ENCODE results near the gene MZT2A. TPM values are rescaled to one million over a fixed set of nuclear protein-coding genes. Genes with fewer than 3 reads are reported as not detected.
"Not testable (repeated sequence)": the region's sequence is repeated elsewhere in the genome, so short reads cannot be mapped to it uniquely, and the experiment has no call there.

Gene MZT2A
- polyA plus RNA-seq (ENCODE audit: insufficient read length in 10 of 10) = 10 to 100 TPM; 27.4 to 69.0 (median 40.7) TPM
- long read RNA-seq, donor 1, transcript MZT2A-201 (3 exons, 624 nt) = major isoform, 42 of 53 reads
- long read RNA-seq, donor 1, partial matches to known transcripts = 8 of 53 reads
- long read RNA-seq, donor 1, other reads (novel, unspliced or antisense) = 0 of 53 reads
- long read RNA-seq, donor 2, transcript MZT2A-201 (3 exons, 624 nt) = major isoform, 35 of 36 reads
- long read RNA-seq, donor 2, partial matches to known transcripts = 0 of 36 reads
- long read RNA-seq, donor 2, other reads (novel, unspliced or antisense) = 0 of 36 reads
- long read RNA-seq, donor 3 = 0 reads
- long read RNA-seq, donor 4, transcript MZT2A-201 (3 exons, 624 nt) = major isoform, 23 of 27 reads
- long read RNA-seq, donor 4, partial matches to known transcripts = 0 of 27 reads
- long read RNA-seq, donor 4, other reads (novel, unspliced or antisense) = 0 of 27 reads
- long read RNA-seq, donor 5, transcript MZT2A-201 (3 exons, 624 nt) = major isoform, 32 of 40 reads
- long read RNA-seq, donor 5, partial matches to known transcripts = 6 of 40 reads
- long read RNA-seq, donor 5, other reads (novel, unspliced or antisense) = 0 of 40 reads
- long read RNA-seq, donor 6, transcript MZT2A-201 (3 exons, 624 nt) = major isoform, 38 of 41 reads
- long read RNA-seq, donor 6, partial matches to known transcripts = 0 of 41 reads
- long read RNA-seq, donor 6, other reads (novel, unspliced or antisense) = 0 of 41 reads
- long read RNA-seq, donor 7, transcript MZT2A-201 (3 exons, 624 nt) = major isoform, 28 of 53 reads
- long read RNA-seq, donor 7, partial matches to known transcripts = 23 of 53 reads
- long read RNA-seq, donor 7, other reads (novel, unspliced or antisense) = 0 of 53 reads
- long read RNA-seq, donor 8, transcript MZT2A-204 (4 exons, 980 nt) = minor isoform, 8 of 43 reads
- long read RNA-seq, donor 8, transcript MZT2A-201 (3 exons, 624 nt) = major isoform, 23 of 43 reads
- long read RNA-seq, donor 8, partial matches to known transcripts = 10 of 43 reads
- long read RNA-seq, donor 8, other reads (novel, unspliced or antisense) = 0 of 43 reads
- long read RNA-seq, donor 9, partial matches to known transcripts = 0 of 5 reads
- long read RNA-seq, donor 9, other reads (novel, unspliced or antisense) = 0 of 5 reads

DNA sequence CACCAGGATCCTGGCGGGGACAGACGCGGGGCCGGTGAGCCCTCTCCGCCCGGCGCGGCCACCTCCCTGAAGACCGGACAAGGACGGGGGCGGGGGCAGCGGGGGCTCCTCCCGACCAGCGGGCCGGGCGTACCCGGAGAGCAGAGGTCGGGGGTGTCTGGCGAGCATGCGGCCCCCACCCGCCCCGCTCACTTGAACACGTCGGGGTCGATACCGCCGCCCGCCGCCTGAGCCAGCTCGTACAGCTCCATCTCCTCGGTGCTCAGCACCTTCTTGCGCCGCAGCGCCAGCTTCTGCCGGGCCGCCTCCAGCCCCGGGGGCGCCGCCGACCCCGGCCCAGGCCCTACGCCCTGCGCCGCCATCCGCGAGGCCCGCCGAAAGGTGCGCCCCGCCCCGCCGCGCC lies at the start of gene MZT2A:
Gene MZT2A (minus strand): TSS at position 383 of the 403 bp plus-strand sequence. CDS start 21 bp downstream, at position 362.
- DNase-seq = peak in 1 of 3 donors; percentile 22

DNA sequence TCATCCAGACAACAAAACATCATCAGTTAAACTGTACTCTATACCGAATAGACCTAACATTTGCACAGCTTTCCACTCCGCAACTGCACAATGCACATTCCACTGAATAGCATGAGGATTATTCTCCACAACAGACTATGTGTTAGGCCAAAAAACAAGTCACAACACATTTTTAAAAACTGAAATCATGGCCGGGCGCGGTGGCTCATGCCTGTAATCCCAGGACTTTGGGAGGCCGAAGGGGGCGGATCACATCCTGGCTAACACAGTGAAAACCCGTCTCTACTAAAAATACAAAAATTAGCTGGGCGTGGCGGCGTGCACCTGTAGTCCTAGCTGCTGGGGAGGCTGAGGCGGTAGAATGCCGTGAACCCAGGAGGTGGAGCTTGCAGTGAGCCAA lies 46.7 kb upstream of the MZT2A start:
- DNase-seq = not testable (repeated sequence)

DNA sequence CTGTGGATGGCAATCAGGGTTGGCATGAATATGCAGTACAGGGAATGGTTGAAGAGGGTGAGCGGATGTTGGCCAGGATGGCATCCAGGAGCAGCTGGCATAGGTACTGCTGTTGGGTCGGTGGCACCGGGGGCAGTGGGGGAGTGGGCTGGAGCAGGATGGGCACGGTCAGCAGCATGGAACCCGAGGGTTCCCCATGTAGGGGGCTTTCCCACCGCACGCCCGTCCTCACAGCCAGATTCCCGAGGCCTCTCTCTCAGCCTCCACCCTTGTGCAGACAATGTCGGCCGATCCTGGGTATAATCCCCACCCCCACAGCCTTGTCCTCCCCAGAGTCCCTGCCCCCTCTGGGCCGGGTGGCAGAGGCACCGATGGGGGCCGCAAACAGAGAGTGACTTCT lies 44.6 kb upstream of the MZT2A start:
- DNase-seq = not testable (repeated sequence)

DNA sequence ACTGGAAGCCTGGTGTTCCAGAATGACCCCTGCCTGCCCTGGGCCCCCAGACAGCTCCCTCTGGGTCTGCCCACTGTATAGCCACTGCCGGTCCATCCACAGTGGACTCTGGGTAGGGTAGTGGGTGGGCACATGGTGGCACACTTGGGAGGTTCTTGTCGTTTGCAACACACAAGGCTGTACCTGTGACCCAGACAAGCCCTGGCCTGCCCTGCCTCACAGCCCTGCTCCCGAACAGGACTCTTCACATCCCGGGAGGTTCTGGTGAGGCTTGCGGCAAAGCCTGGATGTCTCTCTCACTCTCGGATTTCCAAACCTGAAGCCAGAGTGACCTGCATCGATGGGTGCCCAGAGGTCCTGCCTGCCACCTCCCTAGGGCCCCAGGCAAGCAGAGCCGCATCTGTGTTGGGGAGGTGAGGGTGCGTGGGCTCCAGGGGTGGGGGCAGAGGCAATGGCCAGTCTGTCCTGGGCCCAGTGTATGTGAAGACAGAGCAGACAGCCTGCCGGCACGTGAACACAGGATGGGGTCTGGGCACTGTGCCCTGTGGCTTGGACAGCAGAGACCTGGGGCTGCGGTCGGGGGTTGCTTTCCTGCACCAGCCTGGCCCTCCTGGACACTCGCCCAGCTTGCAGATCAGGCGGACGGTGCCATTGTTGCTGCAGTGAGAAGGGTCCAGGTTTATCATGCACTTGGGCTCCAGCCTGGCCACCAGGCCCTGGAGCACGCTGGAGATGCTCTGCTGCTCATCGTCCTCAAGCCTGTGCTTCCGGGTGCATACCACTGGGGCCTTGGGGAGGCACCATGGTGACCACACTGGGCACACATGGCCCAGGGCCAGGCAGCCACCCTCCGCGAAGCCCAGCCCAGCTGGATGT lies 44.0 kb upstream of the MZT2A start:
- not testable (repeated sequence) for DNase-seq

DNA sequence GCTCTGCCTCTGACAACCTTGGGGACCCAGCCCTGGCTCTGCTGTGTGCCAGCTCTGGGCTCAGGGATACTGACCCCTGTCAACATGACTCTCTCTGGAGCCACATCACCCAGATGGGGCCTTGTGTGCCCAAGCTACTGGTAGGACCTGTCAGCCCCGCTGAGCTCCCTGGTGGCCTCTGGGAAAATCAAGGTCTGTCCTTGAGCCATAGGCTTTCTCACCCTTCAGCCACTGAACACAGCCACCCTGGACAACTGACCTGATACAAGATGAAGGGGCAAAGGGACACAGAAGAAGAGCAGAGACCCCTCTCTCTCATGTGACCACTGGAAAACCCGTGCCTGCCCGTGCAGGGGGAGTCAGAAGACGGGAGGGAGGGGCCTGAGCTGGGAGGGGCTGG lies 43.3 kb upstream of the MZT2A start:
- no peak for DNase-seq

GRCh38 chr2:131534965-131535364 lies 42.8 kb upstream of the MZT2A start:
- DNase-seq = not testable (repeated sequence)

GRCh38 chr2:131534317-131534672 lies 42.1 kb upstream of the MZT2A start:
- not testable (repeated sequence) for DNase-seq

- not testable (repeated sequence) for DNase-seq
These were observed 41.6 kb upstream of the MZT2A start for GRCh38 chr2:131533609-131534316.

DNA sequence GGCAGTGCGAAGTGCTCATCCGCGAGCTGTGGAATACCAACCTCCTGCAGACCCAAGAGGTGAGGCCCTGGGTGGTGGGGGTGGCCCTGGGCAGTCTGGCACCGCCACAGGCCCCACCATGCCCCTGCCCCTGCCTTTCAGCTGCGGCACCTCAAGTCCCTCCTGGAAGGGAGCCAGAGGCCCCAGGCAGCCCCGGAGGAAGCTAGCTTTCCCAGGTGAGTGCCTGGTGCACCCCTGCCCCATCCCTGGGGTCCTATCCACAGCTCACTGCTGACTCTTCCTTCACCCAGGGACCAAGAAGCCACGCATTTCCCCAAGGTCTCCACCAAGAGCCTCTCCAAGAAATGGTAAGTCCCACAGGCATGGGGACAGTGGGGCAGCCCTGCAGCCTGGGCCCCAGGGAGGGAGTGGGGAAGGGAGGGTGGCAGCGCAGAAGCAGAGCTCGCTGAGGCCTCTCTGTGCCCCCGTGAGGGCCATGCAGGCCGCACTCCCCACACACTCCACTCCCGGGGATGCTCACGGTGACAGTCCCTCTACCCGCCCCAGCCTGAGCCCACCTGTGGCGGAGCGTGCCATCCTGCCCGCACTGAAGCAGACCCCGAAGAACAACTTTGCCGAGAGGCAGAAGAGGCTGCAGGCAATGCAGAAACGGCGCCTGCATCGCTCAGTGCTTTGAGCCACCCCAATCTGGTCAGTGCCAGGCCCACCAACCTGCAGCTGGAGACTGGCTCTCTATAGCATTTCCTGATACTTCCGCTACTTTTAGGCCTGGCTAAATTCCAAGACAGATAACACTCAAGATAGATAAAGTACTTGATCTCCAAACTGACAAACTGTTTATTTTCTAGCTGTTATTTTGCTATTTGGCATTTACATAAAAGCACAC lies 40.8 kb upstream of the MZT2A start:
- DNase-seq = not testable (repeated sequence)

GRCh38 chr2:131531547-131532185 lies 39.5 kb upstream of the MZT2A start:
- DNase-seq = not testable (repeated sequence)

- DNase-seq = not testable (repeated sequence)
These were observed 38.6 kb upstream of the MZT2A start for GRCh38 chr2:131530626-131531344.

- DNase-seq = not testable (repeated sequence)
These were observed 37.8 kb upstream of the MZT2A start for GRCh38 chr2:131529864-131530445.

GRCh38 chr2:131528981-131529863 lies 37.0 kb upstream of the MZT2A start:
- DNase-seq = peak in 1 of 3 donors; percentile 16

DNA sequence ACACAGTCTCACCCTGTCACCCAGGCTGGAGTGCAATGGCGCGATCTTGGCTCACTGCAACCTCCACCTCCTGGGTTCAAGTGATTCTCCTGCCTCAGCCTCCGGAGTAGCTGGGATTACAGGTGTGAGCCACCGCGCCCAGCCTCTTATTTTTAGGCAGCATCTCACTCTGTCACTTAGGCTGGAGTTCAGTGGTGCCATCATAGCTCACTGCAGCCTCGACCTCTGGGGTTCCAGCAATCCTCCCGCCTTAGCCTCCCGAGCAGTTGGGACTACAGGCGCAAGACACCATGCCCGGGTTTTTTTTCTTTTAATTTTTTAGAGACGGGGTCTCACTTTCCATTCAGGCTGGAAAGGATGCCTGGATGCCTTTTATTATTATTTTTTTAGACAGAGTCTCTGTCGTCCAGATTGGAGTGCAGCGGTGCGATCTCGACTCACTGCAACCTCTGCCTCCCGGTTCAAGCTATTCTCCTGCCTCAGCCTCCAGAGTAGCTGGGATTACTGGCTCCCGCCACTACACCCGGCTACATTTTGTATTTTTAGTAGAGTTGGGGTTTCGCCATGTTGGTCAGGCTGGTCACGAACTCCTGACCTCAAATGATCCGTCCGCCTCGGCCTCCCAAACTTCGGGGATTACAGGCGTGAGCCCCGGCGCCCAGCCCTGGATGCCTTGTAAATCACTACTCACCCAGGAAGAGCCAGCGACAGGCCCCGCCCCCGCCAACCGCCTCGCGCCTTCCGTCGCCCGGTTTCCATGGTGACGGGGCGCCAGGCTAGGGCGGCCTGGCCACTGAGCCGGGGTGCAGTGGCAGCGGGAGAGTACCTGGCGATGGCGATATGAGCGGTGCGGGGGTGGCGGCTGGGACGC lies 35.2 kb upstream of the MZT2A start, which contains the start of gene CCDC74A:
Gene CCDC74A (plus strand): TSS at position 758 of the 871 bp plus-strand sequence. CDS start 83 bp downstream, at position 841.
- DNase-seq = peak; percentile 19 to 56 (median 34)

DNA sequence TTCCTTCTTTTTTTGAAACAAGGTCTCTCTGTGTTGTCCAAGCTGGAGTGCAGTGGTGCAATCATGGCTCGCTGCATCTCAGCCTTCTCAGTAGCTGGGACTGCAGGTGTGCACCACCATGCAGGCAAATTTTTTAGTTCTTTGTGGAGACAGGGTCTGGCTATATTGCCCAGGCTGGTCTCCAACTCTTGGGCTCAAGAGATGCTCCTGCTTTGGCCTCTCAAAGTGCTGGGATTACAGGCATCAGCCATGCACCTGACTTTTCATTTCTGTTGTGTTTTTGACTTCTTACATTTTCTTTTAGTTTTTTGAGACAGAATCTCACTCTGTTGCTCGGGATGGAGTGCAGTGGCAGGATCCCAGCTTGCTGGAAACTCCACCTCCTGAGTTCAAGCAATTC lies 33.1 kb upstream of the MZT2A start:
- not testable (repeated sequence) for DNase-seq
